OCI-LY3 (cell line): Measurements from ENCODE around the gene CAST.

Experiments
- CTCF ChIP-seq: fragments of 200-600, 300-600 bp; sonication (generic); IDR thresholded peaks from 2 replicates; pipeline ENCODE4 v1.5.1; 2014; ENCODE audit warnings: antibody characterized with exemption, low read length, low read depth
- EZH2phosphoT487 ChIP-seq: fragments of 200-600 bp; shearing (Covaris generic); IDR thresholded peaks from 2 replicates; pipeline ENCODE4 v1.6.1; 2018; ENCODE audit warnings: antibody characterized with exemption, mixed run types, low read depth

- TF ChIP-seq CTCF (no peak), EZH2phosphoT487 (no peak)
These were observed 109.9 kb downstream of the CAST start for GRCh38 chr5:96772111-96772510.
